Epithelial cell of esophagus (primary cell): ENCODE measurements around the gene HS6ST2.

Experiments
- DNase-seq: peaks from one replicate; pipeline ENCODE4 v3.0.0; 2010; ENCODE audit warnings: low read depth
- H3K4me3 ChIP-seq: 2 replicates; pipeline ENCODE4 v1.5.1; 2011; ENCODE audit warnings: mild to moderate bottlenecking, low read length, control low read depth
- TF ChIP-seq, protein P1 (sequence below): IDR thresholded peaks from 2 replicates; pipeline ENCODE4 v1.5.1; 2011; ENCODE audit warnings: low read depth, mild to moderate bottlenecking, low read length, control low read depth, inconsistent platforms; ENCODE audit not compliant: insufficient read depth; ENCODE audit errors: missing control alignments

The HS6ST2 gene

DNA sequence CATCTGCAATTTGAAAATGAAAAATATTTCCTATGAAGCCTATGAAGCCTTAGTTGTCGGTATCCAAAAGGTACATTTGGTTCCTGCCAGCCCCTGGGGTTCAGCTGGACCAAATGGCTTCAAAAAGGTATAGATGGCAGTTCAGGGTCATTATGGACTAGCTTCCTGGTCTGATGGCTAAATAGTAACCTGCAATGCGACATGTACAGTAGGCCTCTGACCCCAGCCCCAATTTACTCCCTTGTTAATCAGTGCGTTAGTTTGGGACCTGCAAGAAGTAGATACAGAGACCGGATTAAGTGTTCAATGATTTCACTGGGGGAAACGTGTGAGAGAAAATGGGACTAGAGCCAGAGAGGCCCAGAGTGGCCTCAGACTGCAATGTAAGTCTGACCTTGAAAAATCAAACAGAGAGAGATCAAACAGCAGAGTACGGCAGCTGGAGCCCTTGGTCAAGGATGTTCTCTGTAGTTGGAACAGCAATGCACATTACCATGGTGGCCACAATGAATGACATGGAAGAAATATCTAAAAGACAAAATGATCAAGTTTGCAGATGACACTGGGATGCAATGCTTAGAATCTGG lies 354.6 kb downstream of the HS6ST2 start:
- TF ChIP-seq, protein P1, sequence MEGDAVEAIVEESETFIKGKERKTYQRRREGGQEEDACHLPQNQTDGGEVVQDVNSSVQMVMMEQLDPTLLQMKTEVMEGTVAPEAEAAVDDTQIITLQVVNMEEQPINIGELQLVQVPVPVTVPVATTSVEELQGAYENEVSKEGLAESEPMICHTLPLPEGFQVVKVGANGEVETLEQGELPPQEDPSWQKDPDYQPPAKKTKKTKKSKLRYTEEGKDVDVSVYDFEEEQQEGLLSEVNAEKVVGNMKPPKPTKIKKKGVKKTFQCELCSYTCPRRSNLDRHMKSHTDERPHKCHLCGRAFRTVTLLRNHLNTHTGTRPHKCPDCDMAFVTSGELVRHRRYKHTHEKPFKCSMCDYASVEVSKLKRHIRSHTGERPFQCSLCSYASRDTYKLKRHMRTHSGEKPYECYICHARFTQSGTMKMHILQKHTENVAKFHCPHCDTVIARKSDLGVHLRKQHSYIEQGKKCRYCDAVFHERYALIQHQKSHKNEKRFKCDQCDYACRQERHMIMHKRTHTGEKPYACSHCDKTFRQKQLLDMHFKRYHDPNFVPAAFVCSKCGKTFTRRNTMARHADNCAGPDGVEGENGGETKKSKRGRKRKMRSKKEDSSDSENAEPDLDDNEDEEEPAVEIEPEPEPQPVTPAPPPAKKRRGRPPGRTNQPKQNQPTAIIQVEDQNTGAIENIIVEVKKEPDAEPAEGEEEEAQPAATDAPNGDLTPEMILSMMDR: no peak
- DNase-seq: no peak
- H3K4me3 ChIP-seq: no peak overlapping the region

DNA sequence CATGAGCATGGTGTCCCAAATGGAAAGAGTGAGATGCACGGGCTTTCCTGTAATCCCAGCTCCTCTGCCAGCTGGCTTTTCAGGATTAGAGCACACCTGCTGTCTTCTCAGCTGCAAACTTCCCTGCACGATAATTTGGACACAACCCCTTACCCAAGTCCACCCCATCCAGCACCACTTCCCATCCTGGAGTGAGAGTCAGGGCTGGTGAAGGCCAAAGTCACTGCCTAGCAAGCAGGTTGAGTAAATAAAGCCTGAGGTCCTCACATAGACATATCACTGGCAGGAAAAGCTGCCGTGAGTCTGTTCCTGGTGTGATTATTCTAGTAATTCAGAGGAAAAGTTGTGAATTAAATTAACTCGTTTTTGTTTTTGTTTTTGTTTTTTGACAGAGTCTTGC lies 355.7 kb downstream of the HS6ST2 start:
- H3K4me3 ChIP-seq: no peak overlapping the region
- DNase-seq: no peak
- TF ChIP-seq, protein P1: no peak

GRCh38 chrX:132594999-132595398 lies 363.4 kb downstream of the HS6ST2 start:
- DNase-seq: no peak
- no peak overlapping the region for H3K4me3 ChIP-seq
- TF ChIP-seq, protein P1: no peak

DNA sequence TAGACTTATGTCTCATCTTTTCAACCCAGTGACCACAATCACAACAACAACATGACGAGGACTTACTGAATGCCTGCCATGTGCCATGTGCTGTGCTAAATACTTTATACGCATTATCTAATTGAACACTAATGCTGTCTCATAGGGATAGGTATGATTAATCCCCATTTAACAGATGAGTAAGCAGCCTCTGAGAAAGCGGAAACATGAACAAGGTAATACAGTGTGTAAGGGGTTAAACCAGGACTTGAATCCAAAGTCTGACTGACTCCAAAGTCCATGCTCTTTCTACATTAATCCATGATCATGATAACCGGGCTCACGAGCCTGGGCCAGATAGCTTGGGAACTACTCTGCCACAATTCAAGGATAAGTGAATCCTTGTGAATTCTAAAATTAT lies 364.3 kb downstream of the HS6ST2 start:
- peak; percentile 77 for DNase-seq
- TF ChIP-seq, protein P1: no peak
- H3K4me3 ChIP-seq: no peak overlapping the region

GRCh38 chrX:132592880-132593279 lies 365.5 kb downstream of the HS6ST2 start:
- TF ChIP-seq, protein P1: peak; percentile 42
- DNase-seq: peak; percentile 6

GRCh38 chrX:132591719-132592275 lies 366.6 kb downstream of the HS6ST2 start:
- no peak overlapping the region for H3K4me3 ChIP-seq
- TF ChIP-seq, protein P1: no peak
- no peak for DNase-seq

More at GRCh38 chrX:132592880-132593279, 365.5 kb downstream of the HS6ST2 start:
- no peak overlapping the region for H3K4me3 ChIP-seq
